HFFc6 (cell line): ENCODE data around the gene ASPSCR1. TPM values are rescaled to one million over a fixed set of nuclear protein-coding genes. Genes with fewer than 3 reads are reported as not detected.

Source experiments
- DNase-seq: peaks from one replicate; pipeline ENCODE4 v3.0.0-alpha.2; 2018
- H3K27ac Mint-ChIP-seq: 2 replicates; pipeline ENCODE4 v1.8.0; 2020; ENCODE audit warnings: mild to moderate bottlenecking, mixed read lengths
- H3K27me3 Mint-ChIP-seq: 2 replicates; pipeline ENCODE4 v1.8.0; 2021; ENCODE audit warnings: mild to moderate bottlenecking, moderate library complexity, mixed read lengths; ENCODE audit not compliant: insufficient read depth
- H3K36me3 Mint-ChIP-seq: 2 replicates; pipeline ENCODE4 v1.8.0; 2021; ENCODE audit warnings: low read depth, mixed read lengths
- H3K4me1 Mint-ChIP-seq: 2 replicates; pipeline ENCODE4 v1.8.0; 2020; ENCODE audit warnings: low read depth, mixed read lengths
- H3K4me3 Mint-ChIP-seq: 2 replicates; pipeline ENCODE4 v1.8.0; 2020; ENCODE audit warnings: mild to moderate bottlenecking, moderate library complexity, mixed read lengths
- H3K9me3 Mint-ChIP-seq: 2 replicates; pipeline ENCODE4 v1.8.0; 2020; ENCODE audit warnings: mild to moderate bottlenecking, mixed read lengths
- CTCF ChIP-seq: fragments of 200-600 bp; sonication (generic); IDR thresholded peaks from 2 replicates; pipeline ENCODE4 v1.5.0; 2021; ENCODE audit warnings: antibody characterized with exemption, mild to moderate bottlenecking
- total RNA-seq, 6 experiments: library from RNA; stranded (reverse); fragmentation: NEBNext Ultra II Directional; extraction: Animal tissue kit (Norgen Biotek cat#: 25700); gene quantifications; 2 replicates in 1 of 6; 3 replicates in 5 of 6; pipeline ENCODE4 v1.2.3, GENCODE V29; 2021

ASPSCR1 gene
- total RNA-seq, 6 experiments from 2014 or later, result 26.6 to 36.8 (median 34.7) TPM

- H3K4me1 Mint-ChIP-seq, result peaks cover 21% of the 10 kb centered on the region
- TF ChIP-seq CTCF, result no peak
- H3K27ac Mint-ChIP-seq, result no peak overlapping the region
- H3K36me3 Mint-ChIP-seq, result peaks cover 10% of the 10 kb centered on the region
- no peaks in the 10 kb centered on the region for H3K9me3 Mint-ChIP-seq
- no peaks in the 10 kb centered on the region for H3K27me3 Mint-ChIP-seq
- no peak overlapping the region for H3K4me3 Mint-ChIP-seq
- no peak for DNase-seq
Measured at GRCh38 chr17:81994593-81995462, 17.4 kb downstream of the ASPSCR1 start.

GRCh38 chr17:81995463-81996231, 18.2 kb downstream of the ASPSCR1 start:
- no peaks in the 10 kb centered on the region for H3K9me3 Mint-ChIP-seq
- H3K4me1 Mint-ChIP-seq, result peaks cover 20% of the 10 kb centered on the region
- H3K36me3 Mint-ChIP-seq, result peaks cover 2% of the 10 kb centered on the region
- peak; percentile 16; the same call in 1 of the 2 replicates for TF ChIP-seq CTCF
- H3K4me3 Mint-ChIP-seq, result no peak overlapping the region
- no peaks in the 10 kb centered on the region for H3K27me3 Mint-ChIP-seq
- H3K27ac Mint-ChIP-seq, result no peak overlapping the region
- DNase-seq, result no peak

GRCh38 chr17:81996232-81996756, 18.9 kb downstream of the ASPSCR1 start:
- DNase-seq, result no peak
- peaks cover 15% of the 10 kb centered on the region for H3K4me1 Mint-ChIP-seq
- no peak overlapping the region for H3K27ac Mint-ChIP-seq
- no peak for TF ChIP-seq CTCF
- H3K36me3 Mint-ChIP-seq, result no peaks in the 10 kb centered on the region
- H3K4me3 Mint-ChIP-seq, result no peak overlapping the region
- no peaks in the 10 kb centered on the region for H3K27me3 Mint-ChIP-seq
- no peaks in the 10 kb centered on the region for H3K9me3 Mint-ChIP-seq

- Mint-ChIP-seq H3K9me3 (no peaks in the 10 kb centered on the region), H3K27ac (no peak overlapping the region), H3K4me3 (no peak overlapping the region), H3K27me3 (no peaks in the 10 kb centered on the region), H3K4me1 (peaks cover 9% of the 10 kb centered on the region), H3K36me3 (no peaks in the 10 kb centered on the region)
- DNase-seq, result no peak
- no peak for TF ChIP-seq CTCF
Measured at GRCh38 chr17:81996757-81997441, 19.5 kb downstream of the ASPSCR1 start.

- no peak for TF ChIP-seq CTCF
- no peak for DNase-seq
- Mint-ChIP-seq H3K4me1 (peaks cover 5% of the 10 kb centered on the region), H3K9me3 (no peaks in the 10 kb centered on the region), H3K27me3 (no peaks in the 10 kb centered on the region), H3K36me3 (no peaks in the 10 kb centered on the region), H3K27ac (no peak overlapping the region), H3K4me3 (no peak overlapping the region)
Measured at GRCh38 chr17:81998212-81998611, 20.8 kb downstream of the ASPSCR1 start.
